ENCODE data around the gene AARS1. TPM values are rescaled to one million over a fixed set of nuclear protein-coding genes. Genes with fewer than 3 reads are reported as not detected.

Gene AARS1
- total and polyA plus RNA-seq, 2 donors (not counting 3 experiments of a cell fraction or from before 2014, with no cell fraction given): 71.3 to 110 TPM

DNA sequence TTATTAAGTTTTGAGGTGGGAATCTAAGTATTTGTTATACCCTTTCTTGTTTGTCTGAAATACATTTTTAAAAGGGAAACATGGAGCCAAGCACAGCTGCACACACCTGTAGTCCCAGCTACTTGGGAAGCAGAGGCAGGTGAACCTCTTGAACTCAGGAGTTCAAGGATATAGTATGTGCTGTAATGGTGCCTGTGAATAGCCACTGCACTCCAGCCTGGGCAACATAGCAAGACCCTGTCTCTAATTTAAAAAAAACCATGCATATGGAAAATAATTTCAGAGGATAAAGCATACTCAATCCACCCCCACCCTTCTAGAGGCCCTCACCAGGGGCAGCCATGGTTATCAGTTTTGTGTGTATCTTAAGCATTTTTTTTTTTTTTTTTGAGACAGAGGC is 6.3 kb upstream of the AARS1 start:
- Histone ChIP-seq H3K27me3 (ENCODE audit: control insufficient read depth in 2 of 2, insufficient read depth in 2 of 2, low read length in 2 of 2) (no peaks in the 10 kb centered on the region), H3K4me3 (replicated peaks in 1 of 3; ENCODE audit: insufficient read depth in 1 of 3, low read depth in 1 of 3, low read length in 3 of 3) (no peak overlapping the region), H3K4me1 (ENCODE audit: control insufficient read depth, extremely low read depth, insufficient read depth, low read length) (peaks cover 3% of the 10 kb centered on the region), H3K4me2 (ENCODE audit: insufficient read depth, low read length) (no peak overlapping the region), H3K9me1 (replicated peaks; ENCODE audit: control insufficient read depth, extremely low read depth, insufficient read depth, low read length) (no peaks in the 10 kb centered on the region), H3K9ac (replicated peaks; ENCODE audit: extremely low read depth, insufficient read depth, low read length) (no peak overlapping the region), H4K20me1 (replicated peaks; ENCODE audit: control insufficient read depth, extremely low read depth, insufficient read depth, low read length) (no peaks in the 10 kb centered on the region), H2AFZ (ENCODE audit: low read depth, low read length) (no peak overlapping the region), H3K36me3 (ENCODE audit: control insufficient read depth in 2 of 2, extremely low read depth in 1 of 2, insufficient read depth in 2 of 2, low read length in 2 of 2) (no peaks in the 10 kb centered on the region), H3K79me2 (ENCODE audit: control insufficient read depth, insufficient read depth, low read length) (peaks cover 13% of the 10 kb centered on the region), H3K27ac (ENCODE audit: insufficient read depth, low read depth, low read length) (no peak overlapping the region), H3K9me3 (replicated peaks; ENCODE audit: control insufficient read depth, insufficient read depth, low read length) (no peaks in the 10 kb centered on the region)
- intact Hi-C loops (cut with micrococcal nuclease) (no loop called here), dilution Hi-C loops (cut with MboI; ENCODE audit: extremely low pct_ligation_motif_present, low sequenced_read_pairs) (no loop called here)
- FAIRE-seq: no peak
- ChIA-PET POLR2A (no interaction called here), CTCF (interaction anchor here (1.0 kb wide), 1 partner anchor 14 kb away, joined by 3 read pairs; no protein-coding TSS in a partner anchor)
- DNase-seq (ENCODE audit: low read depth, low spot score): no peak
- BruUV-seq (replicated peaks): no TSS peak
- TF ChIP-seq CTCF (IDR thresholded peaks at IDR 0.05; ENCODE audit: extremely low read depth in 1 of 2, insufficient read depth in 1 of 2, low read depth in 1 of 2, low read length in 2 of 2): no peak
- no peak for TF ChIP-seq FOS (IDR thresholded peaks at IDR 0.05; ENCODE audit: borderline replicate concordance, insufficient read depth, low read length)
- no peak for TF ChIP-seq POLR2A (IDR thresholded peaks at IDR 0.05; ENCODE audit: low read depth, low read length)
- TF ChIP-seq MAX (IDR thresholded peaks at IDR 0.05; ENCODE audit: insufficient read depth, insufficient read length): no peak
- TF ChIP-seq EZH2 (IDR thresholded peaks at IDR 0.05; ENCODE audit: borderline replicate concordance, low read depth, low read length, severe bottlenecking): no peak
- TF ChIP-seq JUN (IDR thresholded peaks at IDR 0.05; ENCODE audit: borderline replicate concordance, insufficient read depth, insufficient read length, low read depth): no peak
- no peak for TF ChIP-seq MYC (IDR thresholded peaks at IDR 0.05; ENCODE audit: low read depth, low read length)
- no peak for TF ChIP-seq GATA2 (IDR thresholded peaks at IDR 0.05; ENCODE audit: insufficient read depth, insufficient read length, low read depth, low read length)
- TF ChIP-seq POLR2AphosphoS5 (IDR thresholded peaks at IDR 0.05; ENCODE audit: insufficient read depth, low read depth, low read length): no peak

All from endothelial cell of umbilical vein (primary cell).